WTC11 (cell line): ENCODE results near the gene ZDHHC6.

Source experiments
- AFF4 ChIP-seq: sonication (generic); formaldehyde crosslinking; IDR thresholded peaks from 2 replicates; pipeline ENCODE4 v1.8.1; 2023; ENCODE audit warnings: mild to moderate bottlenecking, missing genetic modification reagents, borderline replicate concordance
- ATF3 ChIP-seq: sonication (generic); formaldehyde crosslinking; conservative IDR thresholded peaks from 2 replicates; pipeline ENCODE4 v1.8.1; 2022; ENCODE audit warnings: mild to moderate bottlenecking, missing genetic modification reagents
- CTCF ChIP-seq: fragments of 200-600 bp; IDR thresholded peaks from 2 replicates; pipeline ENCODE4 v1.8.0; 2022; ENCODE audit warnings: antibody characterized with exemption
- JUN ChIP-seq: sonication (generic); formaldehyde crosslinking; IDR thresholded peaks from 2 replicates; pipeline ENCODE4 v1.8.0; 2023; ENCODE audit warnings: mild to moderate bottlenecking, missing genetic modification reagents
- NR2C2 ChIP-seq: sonication (generic); formaldehyde crosslinking; IDR thresholded peaks from 2 replicates; pipeline ENCODE4 v1.8.0; 2022; ENCODE audit warnings: mild to moderate bottlenecking, missing genetic modification reagents
- PREB ChIP-seq: sonication (generic); formaldehyde crosslinking; IDR thresholded peaks from 2 replicates; pipeline ENCODE4 v1.8.1; 2022; ENCODE audit warnings: mild to moderate bottlenecking, missing genetic modification reagents, moderate library complexity, borderline replicate concordance
- SMAD4 ChIP-seq: sonication (generic); formaldehyde crosslinking; IDR thresholded peaks from 2 replicates; pipeline ENCODE4 v1.8.0; 2022; ENCODE audit warnings: mild to moderate bottlenecking, missing genetic modification reagents
- TF ChIP-seq, protein P1 (sequence below): sonication (generic); formaldehyde crosslinking; IDR thresholded peaks from 2 replicates; pipeline ENCODE4 v1.8.1; 2023; ENCODE audit warnings: mild to moderate bottlenecking, missing genetic modification reagents, moderate library complexity

- TF ChIP-seq CTCF (no peak), JUN (no peak), PREB (no peak), ATF3 (CRISPR knock-in tag) (no peak), AFF4 (no peak), NR2C2 (CRISPR knock-in tag) (no peak), SMAD4 (CRISPR knock-in tag) (no peak)
- TF ChIP-seq, protein P1, sequence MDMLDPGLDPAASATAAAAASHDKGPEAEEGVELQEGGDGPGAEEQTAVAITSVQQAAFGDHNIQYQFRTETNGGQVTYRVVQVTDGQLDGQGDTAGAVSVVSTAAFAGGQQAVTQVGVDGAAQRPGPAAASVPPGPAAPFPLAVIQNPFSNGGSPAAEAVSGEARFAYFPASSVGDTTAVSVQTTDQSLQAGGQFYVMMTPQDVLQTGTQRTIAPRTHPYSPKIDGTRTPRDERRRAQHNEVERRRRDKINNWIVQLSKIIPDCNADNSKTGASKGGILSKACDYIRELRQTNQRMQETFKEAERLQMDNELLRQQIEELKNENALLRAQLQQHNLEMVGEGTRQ (CRISPR knock-in tag): no peak
Observed at GRCh38 chr10:112424651-112425050, 22.1 kb downstream of the ZDHHC6 start.
